Measurements from ENCODE around the gene PMPCA. TPM values are rescaled to one million over a fixed set of nuclear protein-coding genes. Genes with fewer than 3 reads are reported as not detected.

The PMPCA gene
- total and polyA plus RNA-seq, 2 of the 13 experiments (the other 11 are each of a cell fraction or from before 2014, with no cell fraction given) = 70.2 to 88.4 TPM

GRCh38 chr9:136389396-136389795, 21.1 kb upstream of the PMPCA start:
- peaks cover 19 to 68% of the 10 kb centered on the region in 2 experiments; a peak in 4 of 5 replicates for H3K36me3 ChIP-seq (replicated peaks in 1 of 2; ENCODE audit: control insufficient read depth in 1 of 2, insufficient read depth in 2 of 2, low read length in 2 of 2)
- ATAC-seq = no peak
- no peak overlapping the region for H3K4me3 ChIP-seq (replicated peaks in 1 of 3; ENCODE audit: insufficient read depth in 1 of 3, low read depth in 2 of 3, low read length in 3 of 3)
- no peaks in the 10 kb centered on the region for H3K79me2 ChIP-seq (ENCODE audit: insufficient read depth, low read length)
- H3K9me3 ChIP-seq (ENCODE audit: low read length) = no peaks in the 10 kb centered on the region
- H3K4me1 ChIP-seq (ENCODE audit: insufficient read depth, low read length) = no peaks in the 10 kb centered on the region
- no peak overlapping the region for H2AFZ ChIP-seq (ENCODE audit: low read length)
- H3K4me2 ChIP-seq (ENCODE audit: low read depth, low read length) = no peak overlapping the region
- no peak overlapping the region for H3K27ac ChIP-seq (ENCODE audit: extremely low read length, insufficient read depth, low read length)
- WGBS (ENCODE audit: low lambda C conversion rate) = 97% methylated on average over 14 of the region's 14 CpGs
- no peaks in the 10 kb centered on the region for H4K20me1 ChIP-seq (ENCODE audit: insufficient read depth, low read length)
- no TSS peak for BruUV-seq (replicated peaks)
- FAIRE-seq = no peak
- H3K27me3 ChIP-seq (ENCODE audit: control insufficient read depth in 1 of 2, insufficient read depth in 2 of 2, low read length in 2 of 2) = no peaks in the 10 kb centered on the region
- CTCF ChIA-PET (ENCODE audit: low intra/inter-chr PET ratio, low total read pairs) = no interaction called here
- POLR2A ChIA-PET = no interaction called here
- in situ Hi-C loops (cut with HindIII; ENCODE audit: extremely low pct_ligation_motif_present, low pct_unique_long_range_greater_than_20kb) = no loop called here
- H3K9ac ChIP-seq (ENCODE audit: insufficient read depth, low read depth, low read length) = no peak overlapping the region
- intact Hi-C loops (cut with micrococcal nuclease; ENCODE audit: unreplicated experiment) = no loop called here
- no peak for DNase-seq (ENCODE audit: low spot score)
- TF ChIP-seq MZF1 (CRISPR knock-in tag; IDR thresholded peaks at IDR 0.05; ENCODE audit: borderline replicate concordance) (no peak), REXO4 (CRISPR knock-in tag; IDR thresholded peaks at IDR 0.05; ENCODE audit: borderline replicate concordance) (no peak), FOXP1 (IDR thresholded peaks at IDR 0.05) (no peak), FOXP1 (CRISPR knock-in tag; IDR thresholded peaks at IDR 0.05) (no peak), JDP2 (CRISPR knock-in tag; IDR thresholded peaks at IDR 0.05; ENCODE audit: borderline replicate concordance) (no peak), CCDC6 (CRISPR knock-in tag; IDR thresholded peaks at IDR 0.05) (no peak), NFYC (CRISPR knock-in tag; IDR thresholded peaks at IDR 0.05) (no peak), ZZZ3 (CRISPR knock-in tag; IDR thresholded peaks at IDR 0.05; ENCODE audit: borderline replicate concordance) (no peak), RORA (CRISPR knock-in tag; IDR thresholded peaks at IDR 0.05) (no peak), ZNF432 (CRISPR knock-in tag; IDR thresholded peaks at IDR 0.05; ENCODE audit: borderline replicate concordance) (no peak), ZNF362 (CRISPR knock-in tag; IDR thresholded peaks at IDR 0.05; ENCODE audit: borderline replicate concordance) (no peak), ZC3H13 (CRISPR knock-in tag; IDR thresholded peaks at IDR 0.05) (no peak), MAF1 (CRISPR knock-in tag; IDR thresholded peaks at IDR 0.05; ENCODE audit: borderline replicate concordance) (no peak), TFDP2 (CRISPR knock-in tag; IDR thresholded peaks at IDR 0.05) (no peak), ZNF549 (CRISPR knock-in tag; IDR thresholded peaks at IDR 0.05) (no peak), BRD4 (CRISPR knock-in tag; IDR thresholded peaks at IDR 0.05) (no peak), ARID3A (IDR thresholded peaks at IDR 0.05; ENCODE audit: low read depth, low read length) (no peak), PHF20 (CRISPR knock-in tag; IDR thresholded peaks at IDR 0.05) (no peak), PPARG (CRISPR knock-in tag; conservative IDR thresholded peaks at IDR 0.05) (no peak)
- TF ChIP-seq, protein P1, sequence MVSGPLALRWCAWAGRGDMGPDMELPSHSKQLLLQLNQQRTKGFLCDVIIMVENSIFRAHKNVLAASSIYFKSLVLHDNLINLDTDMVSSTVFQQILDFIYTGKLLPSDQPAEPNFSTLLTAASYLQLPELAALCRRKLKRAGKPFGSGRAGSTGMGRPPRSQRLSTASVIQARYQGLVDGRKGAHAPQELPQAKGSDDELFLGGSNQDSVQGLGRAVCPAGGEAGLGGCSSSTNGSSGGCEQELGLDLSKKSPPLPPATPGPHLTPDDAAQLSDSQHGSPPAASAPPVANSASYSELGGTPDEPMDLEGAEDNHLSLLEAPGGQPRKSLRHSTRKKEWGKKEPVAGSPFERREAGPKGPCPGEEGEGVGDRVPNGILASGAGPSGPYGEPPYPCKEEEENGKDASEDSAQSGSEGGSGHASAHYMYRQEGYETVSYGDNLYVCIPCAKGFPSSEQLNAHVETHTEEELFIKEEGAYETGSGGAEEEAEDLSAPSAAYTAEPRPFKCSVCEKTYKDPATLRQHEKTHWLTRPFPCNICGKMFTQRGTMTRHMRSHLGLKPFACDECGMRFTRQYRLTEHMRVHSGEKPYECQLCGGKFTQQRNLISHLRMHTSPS (CRISPR knock-in tag; IDR thresholded peaks at IDR 0.05; ENCODE audit: low read depth) = no peak

All from HepG2 (cell line).